Measurements from ENCODE around the gene FGGY.
A peak's percentile ranks its signal among the peaks of the same experiment; 100 is the strongest.

Gene FGGY

GRCh38 chr1:59688976-59689375 lies 392.1 kb downstream of the FGGY start:
- Histone ChIP-seq H3K4me2 (peak overlapping the region in 5 of 11 experiments; percentile 8 to 65 (median 36); a peak in 6 of 22 replicates), H3K27ac (no peak overlapping the region), H3K27me3 (no peaks in the 10 kb centered on the region), H4K20me1 (no peaks in the 10 kb centered on the region), H3K4me1 (peaks cover 5 to 52% (median 27%) of the 10 kb centered on the region in 10 experiments; a peak in 19 of 20 replicates), H3K9me3 (replicated peaks in 1 of 11) (0 out of 22 replicates have a peak, but pooled peaks cover 0 to 3% (median 0%) of the 10 kb centered on the region in 11 experiments), H3K4me3 (no peak overlapping the region), H3K9ac (no peak overlapping the region), H3K36me3 (no peaks in the 10 kb centered on the region)
- no peak for TF ChIP-seq Cebpa-rat (IDR thresholded peaks at IDR 0.05)

- TF ChIP-seq Cebpa-rat (IDR thresholded peaks at IDR 0.05), result no peak
- Histone ChIP-seq H3K4me2 (peak overlapping the region in 2 of 11 experiments; percentile 1 to 49; a peak in 2 of 22 replicates), H3K4me3 (no peak overlapping the region), H3K4me1 (peaks cover 5 to 59% (median 29%) of the 10 kb centered on the region in 10 experiments; a peak in 19 of 20 replicates), H3K36me3 (no peaks in the 10 kb centered on the region), H3K27ac (no peak overlapping the region), H3K9me3 (replicated peaks in 1 of 11) (peaks cover 0 to 7% (median 0%) of the 10 kb centered on the region in 11 experiments; a peak in 3 of 22 replicates), H3K27me3 (no peaks in the 10 kb centered on the region), H3K9ac (no peak overlapping the region), H4K20me1 (no peaks in the 10 kb centered on the region)
These were observed 392.8 kb downstream of the FGGY start for GRCh38 chr1:59689730-59690129.

GRCh38 chr1:59690171-59690930 lies 393.5 kb downstream of the FGGY start:
- H3K4me1 ChIP-seq, result peaks cover 5 to 66% (median 33%) of the 10 kb centered on the region in 10 experiments; a peak in 19 of 20 replicates
- peak overlapping the region in 3 of 11 experiments; percentile 20 to 70 (median 41); a peak in 5 of 22 replicates for H3K4me2 ChIP-seq
- H3K36me3 ChIP-seq, result no peaks in the 10 kb centered on the region; a peak in 1 of 22 replicates
- no peak overlapping the region for H3K4me3 ChIP-seq
- no peak for TF ChIP-seq Cebpa-rat (IDR thresholded peaks at IDR 0.05)
- H3K27me3 ChIP-seq, result no peaks in the 10 kb centered on the region
- H3K27ac ChIP-seq, result peak overlapping the region in 3 of 11 experiments; percentile 3 to 90 (median 83); a peak in 4 of 22 replicates
- H3K9ac ChIP-seq, result no peak overlapping the region
- H4K20me1 ChIP-seq, result no peaks in the 10 kb centered on the region
- peaks cover 0 to 13% (median 0%) of the 10 kb centered on the region in 11 experiments; a peak in 5 of 22 replicates for H3K9me3 ChIP-seq (replicated peaks in 1 of 11)

GRCh38 chr1:59691261-59691660 lies 394.4 kb downstream of the FGGY start:
- H3K27ac ChIP-seq, result peak overlapping the region in 6 of 11 experiments; percentile 18 to 90 (median 23); a peak in 9 of 22 replicates
- H3K9me3 ChIP-seq (replicated peaks in 1 of 11), result peaks cover 0 to 17% (median 0%) of the 10 kb centered on the region in 11 experiments; a peak in 5 of 22 replicates
- H3K9ac ChIP-seq, result peak overlapping the region in 1 of 11 experiments; percentile 25; a peak in 1 of 22 replicates
- H3K4me2 ChIP-seq, result peak overlapping the region in 3 of 11 experiments; percentile 20 to 70 (median 41); a peak in 5 of 22 replicates
- no peak for TF ChIP-seq Cebpa-rat (IDR thresholded peaks at IDR 0.05)
- H3K4me3 ChIP-seq, result no peak overlapping the region
- peaks cover 0 to 75% (median 38%) of the 10 kb centered on the region in 10 experiments; a peak in 18 of 20 replicates for H3K4me1 ChIP-seq
- H4K20me1 ChIP-seq, result no peaks in the 10 kb centered on the region
- no peaks in the 10 kb centered on the region; a peak in 1 of 22 replicates for H3K36me3 ChIP-seq
- H3K27me3 ChIP-seq, result no peaks in the 10 kb centered on the region

GRCh38 chr1:59692591-59692990 lies 395.7 kb downstream of the FGGY start:
- H3K4me2 ChIP-seq, result peak overlapping the region; percentile 4 to 77 (median 66); a peak in 18 of 22 replicates
- H3K9ac ChIP-seq, result peak overlapping the region in 2 of 11 experiments; percentile 31 to 60; a peak in 3 of 22 replicates
- no peaks in the 10 kb centered on the region for H4K20me1 ChIP-seq
- peak overlapping the region in 8 of 11 experiments; percentile 25 to 90 (median 56); a peak in 12 of 22 replicates for H3K27ac ChIP-seq
- no peak; a peak in 1 of 22 replicates for TF ChIP-seq Cebpa-rat (IDR thresholded peaks at IDR 0.05)
- peaks cover 0 to 17% (median 0%) of the 10 kb centered on the region in 11 experiments; a peak in 5 of 22 replicates for H3K9me3 ChIP-seq (replicated peaks in 1 of 11)
- no peaks in the 10 kb centered on the region; a peak in 1 of 22 replicates for H3K36me3 ChIP-seq
- H3K4me3 ChIP-seq, result no peak overlapping the region
- peaks cover 13 to 88% (median 51%) of the 10 kb centered on the region in 10 experiments for H3K4me1 ChIP-seq
- no peaks in the 10 kb centered on the region for H3K27me3 ChIP-seq

GRCh38 chr1:59693406-59693805 lies 396.5 kb downstream of the FGGY start:
- Histone ChIP-seq H3K36me3 (no peaks in the 10 kb centered on the region; a peak in 1 of 22 replicates), H3K27ac (peak overlapping the region in 9 of 11 experiments; percentile 25 to 90 (median 51); a peak in 16 of 22 replicates), H3K27me3 (no peaks in the 10 kb centered on the region), H3K9ac (peak overlapping the region in 2 of 11 experiments; percentile 31 to 60; a peak in 3 of 22 replicates), H3K4me3 (no peak overlapping the region), H3K9me3 (replicated peaks in 1 of 11) (peaks cover 0 to 17% (median 0%) of the 10 kb centered on the region in 11 experiments; a peak in 5 of 22 replicates), H4K20me1 (no peaks in the 10 kb centered on the region), H3K4me1 (peaks cover 21 to 96% (median 59%) of the 10 kb centered on the region in 10 experiments), H3K4me2 (peak overlapping the region in 10 of 11 experiments; percentile 21 to 77 (median 66); a peak in 19 of 22 replicates)
- TF ChIP-seq Cebpa-rat (IDR thresholded peaks at IDR 0.05), result no peak

GRCh38 chr1:59695252-59695651 lies 398.4 kb downstream of the FGGY start:
- Histone ChIP-seq H3K4me3 (no peak overlapping the region), H3K27me3 (no peaks in the 10 kb centered on the region), H4K20me1 (no peaks in the 10 kb centered on the region), H3K9ac (no peak overlapping the region), H3K9me3 (replicated peaks in 1 of 11) (peaks cover 0 to 17% (median 0%) of the 10 kb centered on the region in 11 experiments; a peak in 5 of 22 replicates), H3K4me1 (peaks cover 29 to 99% (median 68%) of the 10 kb centered on the region in 10 experiments), H3K4me2 (peak overlapping the region in 6 of 11 experiments; percentile 24 to 90 (median 82); a peak in 10 of 22 replicates), H3K36me3 (no peaks in the 10 kb centered on the region; a peak in 1 of 22 replicates), H3K27ac (peak overlapping the region in 9 of 11 experiments; percentile 75 to 92 (median 90); a peak in 16 of 22 replicates)
- TF ChIP-seq Cebpa-rat (IDR thresholded peaks at IDR 0.05), result no peak

GRCh38 chr1:59696421-59697115 lies 399.7 kb downstream of the FGGY start:
- no peak for TF ChIP-seq Cebpa-rat (IDR thresholded peaks at IDR 0.05)
- Histone ChIP-seq H3K4me1 (peaks cover 29 to 99% (median 68%) of the 10 kb centered on the region in 10 experiments), H3K4me3 (peak overlapping the region in 7 of 10 experiments; percentile 1 to 39 (median 28); a peak in 7 of 20 replicates), H3K9me3 (replicated peaks in 1 of 11) (peaks cover 0 to 17% (median 0%) of the 10 kb centered on the region in 11 experiments; a peak in 5 of 22 replicates), H3K27ac (peak overlapping the region; percentile 75 to 92 (median 89)), H3K4me2 (peak overlapping the region; percentile 69 to 90 (median 79)), H4K20me1 (no peaks in the 10 kb centered on the region), H3K36me3 (no peaks in the 10 kb centered on the region; a peak in 1 of 22 replicates), H3K9ac (peak overlapping the region; percentile 40 to 76 (median 74); a peak in 20 of 22 replicates), H3K27me3 (no peaks in the 10 kb centered on the region)

Measured in BLaER1 treated with 17β-estradiol and CSF1 and Interleukin-3, amounts not matched to agents 10 nM and 100 nM (cell line).